HG03575 (cell line): ENCODE results near the gene BOC.

Source experiments
- ATAC-seq: cut with Tn5 transposase; IDR thresholded peaks from one replicate; pipeline ENCODE4 v1.9.1; 2021; ENCODE audit not compliant: unreplicated experiment, insufficient number of reproducible peaks, low FRiP score; ENCODE audit errors: extremely low read depth

BOC gene

GRCh38 chr3:113220721-113221120, 9.4 kb downstream of the BOC start:
- no peak for ATAC-seq

- ATAC-seq = no peak
Measured at GRCh38 chr3:113221721-113222257, 10.4 kb downstream of the BOC start.

GRCh38 chr3:113222451-113223086, 11.2 kb downstream of the BOC start:
- no peak for ATAC-seq

- ATAC-seq = no peak
Measured at GRCh38 chr3:113223475-113224281, 12.3 kb downstream of the BOC start.

GRCh38 chr3:113225286-113225685, 13.9 kb downstream of the BOC start:
- no peak for ATAC-seq

- ATAC-seq = no peak
Measured at GRCh38 chr3:113226491-113226890, 15.1 kb downstream of the BOC start.

GRCh38 chr3:113227146-113227545, 15.8 kb downstream of the BOC start:
- no peak for ATAC-seq

GRCh38 chr3:113228498-113229286, 17.3 kb downstream of the BOC start:
- ATAC-seq = no peak

GRCh38 chr3:113231391-113231790, 20.0 kb downstream of the BOC start:
- ATAC-seq = no peak

GRCh38 chr3:113231827-113232253, 20.5 kb downstream of the BOC start:
- no peak for ATAC-seq

GRCh38 chr3:113232342-113232741, 21.0 kb downstream of the BOC start:
- no peak for ATAC-seq

- no peak for ATAC-seq
Measured at GRCh38 chr3:113233497-113233896, 22.1 kb downstream of the BOC start.

GRCh38 chr3:113234028-113234427, 22.7 kb downstream of the BOC start:
- no peak for ATAC-seq

- ATAC-seq = no peak
Measured at GRCh38 chr3:113234688-113235260, 23.4 kb downstream of the BOC start.

GRCh38 chr3:113238503-113238902, 27.1 kb downstream of the BOC start:
- ATAC-seq = no peak

- ATAC-seq = no peak
Measured at GRCh38 chr3:113240841-113241240, 29.5 kb downstream of the BOC start.

GRCh38 chr3:113241292-113242095, 30.1 kb downstream of the BOC start:
- no peak for ATAC-seq

GRCh38 chr3:113242096-113242581, 30.8 kb downstream of the BOC start:
- ATAC-seq = no peak
